Measurements from ENCODE around the gene STKLD1. TPM values are rescaled to one million over a fixed set of nuclear protein-coding genes. Genes with fewer than 3 reads are reported as not detected.

STKLD1 gene
- total and polyA plus RNA-seq, 9 of the 15 experiments (the other 6 are each of a cell fraction or from before 2014, with no cell fraction given), result 0.10 to 0.65 (median 0.33) TPM; not detected in 2

DNA sequence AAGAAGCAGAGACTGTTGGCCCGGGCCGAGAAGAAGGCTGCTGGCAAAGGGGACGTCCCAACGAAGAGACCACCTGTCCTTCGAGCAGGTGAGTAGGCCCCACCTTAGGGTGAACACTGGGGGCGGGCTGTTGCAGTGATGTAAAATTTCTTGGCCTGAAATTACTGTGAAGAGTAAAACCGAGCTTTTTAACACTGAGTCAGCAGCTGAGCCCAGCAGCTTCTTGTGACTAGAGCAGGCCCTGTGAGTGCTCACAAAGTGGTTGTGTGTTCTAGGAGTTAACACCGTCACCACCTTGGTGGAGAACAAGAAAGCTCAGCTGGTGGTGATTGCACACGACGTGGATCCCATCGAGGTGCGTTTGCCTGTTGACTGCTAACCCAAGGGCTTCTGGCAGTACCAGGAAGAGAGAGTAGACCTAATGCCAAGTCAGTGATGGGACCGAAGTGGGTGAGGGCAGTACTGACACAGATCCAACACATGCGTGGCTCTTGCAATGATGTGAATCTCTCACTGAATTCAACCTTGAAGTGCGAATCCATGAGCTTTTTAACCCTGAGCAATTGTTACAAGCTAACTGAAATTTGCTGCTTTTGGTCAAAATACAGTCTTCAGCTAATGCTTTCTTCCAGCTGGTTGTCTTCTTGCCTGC is 26.1 kb upstream of the STKLD1 start:
- Histone ChIP-seq H3K4me3 (peak overlapping the region; percentile 100; the same call in 1 of the 2 replicates), H3K27me3 (ENCODE audit: control insufficient read depth in 2 of 2, insufficient read depth in 2 of 2, low read length in 2 of 2) (no peaks in the 10 kb centered on the region), H3K36me3 (ENCODE audit: control insufficient read depth, insufficient read depth, low read length) (peaks cover 71% of the 10 kb centered on the region), H3K79me2 (ENCODE audit: control insufficient read depth, insufficient read depth, low read length) (peaks cover 61% of the 10 kb centered on the region), H2AFZ (ENCODE audit: low read depth, low read length) (no peak overlapping the region), H3K9me3 (replicated peaks; ENCODE audit: control insufficient read depth, insufficient read depth, low read depth, low read length) (no peaks in the 10 kb centered on the region), H3K27ac (ENCODE audit: extremely low read depth, low read depth, low read length) (peak overlapping the region; percentile 98), H3K4me1 (replicated peaks in 1 of 2; ENCODE audit: control insufficient read depth in 2 of 2, insufficient read depth in 2 of 2, low read length in 2 of 2) (peaks cover 19 to 36% of the 10 kb centered on the region in 2 experiments; a peak in 4 of 5 replicates), H3K9ac (ENCODE audit: insufficient read depth in 1 of 2, low read depth in 2 of 2, low read length in 2 of 2) (peak overlapping the region; percentile 100), H3K4me2 (ENCODE audit: insufficient read depth, low read length) (peak overlapping the region; percentile 93), H3K9me1 (ENCODE audit: control insufficient read depth, insufficient read depth, low read length) (peaks cover 3% of the 10 kb centered on the region), H4K20me1 (replicated peaks; ENCODE audit: control insufficient read depth, insufficient read depth, low read length) (peaks cover 32% of the 10 kb centered on the region)
- CTCF ChIA-PET (ENCODE audit: low intra/inter-chr PET ratio), result no interaction called here
- no TSS peak for BruUV-seq (replicated peaks)
- no peak for FAIRE-seq
- POLR2A ChIA-PET, result interaction anchor here (0.8 to 7.4 kb wide), 12 partner anchors 10 to 163 kb away, joined by 3 to 33 read pairs (median 7); partner anchors contain the start of genes ABO, CACFD1 and STKLD1
- TF ChIP-seq POLR2A (conservative IDR thresholded peaks at IDR 0.05) (peak; percentile 14; the same call in 1 of the 2 replicates), CSDE1 (IDR thresholded peaks at IDR 0.05) (no peak), FOXP4 (CRISPR knock-in tag; IDR thresholded peaks at IDR 0.05; ENCODE audit: borderline replicate concordance) (no peak), RBFOX2 (IDR thresholded peaks at IDR 0.05; ENCODE audit: low read depth, low read length) (peak; percentile 64), ZHX1 (conservative IDR thresholded peaks at IDR 0.05; ENCODE audit: low read length) (no peak), TEAD4 (IDR thresholded peaks at IDR 0.05; ENCODE audit: low read length) (no peak), TEAD4 (CRISPR knock-in tag; IDR thresholded peaks at IDR 0.05; ENCODE audit: borderline replicate concordance) (no peak), POLR2AphosphoS5 (IDR thresholded peaks at IDR 0.05; ENCODE audit: control insufficient read depth, insufficient read depth, low read depth, low read length) (peak; percentile 35; the same call in 1 of the 2 replicates), TBP (optimal IDR thresholded peaks at IDR 0.05; ENCODE audit: low read depth, low read length) (no peak), ZBTB2 (IDR thresholded peaks at IDR 0.05) (no peak), SMARCC2 (IDR thresholded peaks at IDR 0.05; ENCODE audit: low read depth) (no peak)
- TF ChIP-seq, protein P1, sequence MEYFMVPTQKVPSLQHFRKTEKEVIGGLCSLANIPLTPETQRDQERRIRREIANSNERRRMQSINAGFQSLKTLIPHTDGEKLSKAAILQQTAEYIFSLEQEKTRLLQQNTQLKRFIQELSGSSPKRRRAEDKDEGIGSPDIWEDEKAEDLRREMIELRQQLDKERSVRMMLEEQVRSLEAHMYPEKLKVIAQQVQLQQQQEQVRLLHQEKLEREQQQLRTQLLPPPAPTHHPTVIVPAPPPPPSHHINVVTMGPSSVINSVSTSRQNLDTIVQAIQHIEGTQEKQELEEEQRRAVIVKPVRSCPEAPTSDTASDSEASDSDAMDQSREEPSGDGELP (CRISPR knock-in tag; IDR thresholded peaks at IDR 0.05; ENCODE audit: borderline replicate concordance), result 0 out of 2 replicates have a peak, but pooled peaks have one; percentile 12
- no peak for ATAC-seq
- in situ Hi-C loops (cut with MboI), result no loop called here
- DNase-seq (ENCODE audit: extremely low read depth in 1 of 4, low spot score in 3 of 4), result no peak
- 84% methylated on average over 13 of the region's 15 CpGs for WGBS (ENCODE audit: insufficient coverage, low coverage, missing lambda C conversion rate)
- intact Hi-C loops (cut with micrococcal nuclease), result no loop called here

Data from K562 (cell line).